ENCODE results near the gene AOPEP.

Gene AOPEP, protein sequence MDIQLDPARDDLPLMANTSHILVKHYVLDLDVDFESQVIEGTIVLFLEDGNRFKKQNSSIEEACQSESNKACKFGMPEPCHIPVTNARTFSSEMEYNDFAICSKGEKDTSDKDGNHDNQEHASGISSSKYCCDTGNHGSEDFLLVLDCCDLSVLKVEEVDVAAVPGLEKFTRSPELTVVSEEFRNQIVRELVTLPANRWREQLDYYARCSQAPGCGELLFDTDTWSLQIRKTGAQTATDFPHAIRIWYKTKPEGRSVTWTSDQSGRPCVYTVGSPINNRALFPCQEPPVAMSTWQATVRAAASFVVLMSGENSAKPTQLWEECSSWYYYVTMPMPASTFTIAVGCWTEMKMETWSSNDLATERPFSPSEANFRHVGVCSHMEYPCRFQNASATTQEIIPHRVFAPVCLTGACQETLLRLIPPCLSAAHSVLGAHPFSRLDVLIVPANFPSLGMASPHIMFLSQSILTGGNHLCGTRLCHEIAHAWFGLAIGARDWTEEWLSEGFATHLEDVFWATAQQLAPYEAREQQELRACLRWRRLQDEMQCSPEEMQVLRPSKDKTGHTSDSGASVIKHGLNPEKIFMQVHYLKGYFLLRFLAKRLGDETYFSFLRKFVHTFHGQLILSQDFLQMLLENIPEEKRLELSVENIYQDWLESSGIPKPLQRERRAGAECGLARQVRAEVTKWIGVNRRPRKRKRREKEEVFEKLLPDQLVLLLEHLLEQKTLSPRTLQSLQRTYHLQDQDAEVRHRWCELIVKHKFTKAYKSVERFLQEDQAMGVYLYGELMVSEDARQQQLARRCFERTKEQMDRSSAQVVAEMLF

DNA sequence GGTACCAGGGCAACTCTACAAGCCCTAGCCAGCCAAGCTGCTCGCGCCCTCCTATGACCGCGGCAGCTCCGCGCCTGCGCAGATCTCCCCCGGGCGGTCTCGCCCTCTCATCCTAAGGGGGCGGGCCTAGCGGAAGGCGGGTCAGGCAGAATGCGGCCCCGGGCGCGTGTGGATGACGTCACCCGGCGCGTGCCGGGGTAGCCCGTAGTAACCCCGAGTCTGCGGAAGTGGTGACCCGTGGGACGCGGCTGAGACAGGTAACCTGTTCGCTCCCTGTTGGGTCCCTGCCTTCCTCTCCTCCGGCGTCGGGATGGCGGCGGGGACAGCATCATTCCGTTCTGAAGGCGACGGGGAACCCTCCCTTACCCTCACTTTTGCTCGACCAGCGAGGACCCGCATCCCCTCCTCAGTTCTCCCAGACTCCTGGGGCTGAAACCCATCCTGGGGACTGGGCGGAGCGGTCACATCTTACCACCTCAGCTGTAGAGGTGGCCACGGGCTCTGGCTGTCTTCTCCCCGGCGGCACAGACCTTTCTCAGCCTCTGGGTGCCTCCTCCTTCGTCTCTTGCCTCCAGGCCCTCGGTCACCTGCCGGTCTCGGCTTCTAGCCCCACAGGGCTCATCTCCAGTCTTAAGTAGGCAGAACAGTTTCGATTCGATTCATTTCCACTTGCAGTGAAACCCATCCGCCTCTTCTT, at the start of gene AOPEP:
Gene AOPEP, plus strand, starts transcription at position 205 of the 697 bp plus-strand sequence. CDS start 33,085 bp downstream, outside the sequence.
- FAIRE-seq, result peak; percentile 94
- DNase-seq (ENCODE audit: insufficient read length, low spot score), result peak; percentile 98

DNA sequence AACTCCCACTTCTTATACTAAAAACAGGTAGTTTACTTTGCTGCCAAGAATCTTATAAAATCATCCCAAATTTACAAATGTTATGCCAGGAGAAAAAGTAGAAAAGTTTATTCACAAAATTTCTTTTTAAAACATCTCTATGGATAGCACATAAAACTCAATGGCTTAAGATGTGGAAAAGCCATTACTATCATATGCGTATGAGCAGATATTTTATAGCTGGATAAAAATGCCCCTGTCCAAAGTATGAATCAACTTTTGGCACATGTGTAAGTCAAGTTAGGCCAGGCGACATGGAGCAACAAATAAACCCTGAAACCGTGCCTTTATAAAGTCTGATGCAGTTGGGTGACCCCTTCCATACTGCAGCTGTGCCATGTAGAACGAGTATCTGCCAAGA, 48.6 kb upstream of the AOPEP start:
- FAIRE-seq, result no peak
- DNase-seq (ENCODE audit: insufficient read length, low spot score), result no peak

DNA sequence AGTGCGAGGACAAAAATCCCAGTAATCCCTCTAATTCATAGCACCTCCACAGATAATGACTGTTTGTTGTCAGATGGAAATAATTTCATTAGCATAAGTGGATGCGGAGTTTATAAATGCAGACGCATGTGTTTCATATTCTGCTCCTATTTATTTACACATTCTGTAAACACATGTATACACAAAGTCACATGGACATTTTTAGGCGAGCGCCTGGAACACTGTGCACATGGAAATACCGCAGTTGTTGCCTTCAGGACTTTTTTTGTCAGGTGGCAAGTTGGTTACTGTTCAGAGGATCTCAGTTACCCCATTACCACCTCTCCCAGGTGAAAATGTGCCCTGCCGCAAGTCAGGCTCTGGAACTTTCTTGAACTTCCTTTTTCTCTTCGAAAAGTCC, 46.9 kb upstream of the AOPEP start:
- no peak for FAIRE-seq

DNA sequence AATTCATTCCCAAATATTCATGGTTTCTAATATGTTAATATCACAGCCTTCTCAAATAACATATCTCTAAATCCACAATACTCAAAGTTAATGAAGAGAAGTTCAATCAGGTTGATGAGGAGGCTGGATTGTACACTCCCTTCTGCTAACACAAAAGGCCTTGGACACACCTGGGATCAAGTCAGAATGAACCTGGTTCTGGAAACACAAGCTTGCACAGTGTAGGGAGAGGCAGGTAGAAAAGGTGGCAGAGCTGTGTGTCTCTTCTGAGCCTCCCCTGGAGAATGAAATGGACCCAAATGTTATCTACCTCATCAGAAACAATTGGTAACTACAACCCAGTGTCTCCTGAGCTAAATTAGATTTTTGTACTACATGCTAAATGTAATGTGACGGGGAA, 46.5 kb upstream of the AOPEP start:
- FAIRE-seq (no peak), DNase-seq (ENCODE audit: insufficient read length, low spot score) (no peak)

More for the DNA sequence above, 46.9 kb upstream of the AOPEP start:
- no peak for DNase-seq (ENCODE audit: insufficient read length, low spot score)

DNA sequence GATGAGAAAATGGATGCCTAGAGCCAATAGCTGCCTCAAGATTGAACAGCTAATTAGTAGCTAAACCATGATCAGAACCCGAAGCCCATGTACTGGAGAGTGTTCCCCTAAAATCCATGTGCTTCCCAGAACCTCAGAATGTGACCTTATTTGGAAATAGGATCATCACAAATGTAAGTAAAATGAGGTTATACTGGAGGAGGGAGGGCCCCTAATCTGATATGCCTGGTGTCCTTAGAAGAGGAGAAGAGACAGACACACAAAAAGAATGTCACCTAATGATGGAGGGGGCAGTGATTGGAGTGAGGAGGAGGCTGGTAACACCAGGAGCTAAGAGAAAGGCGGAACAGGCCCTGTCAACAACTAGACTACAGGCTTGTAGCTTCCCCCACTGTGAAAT, 45.9 kb upstream of the AOPEP start:
- DNase-seq (ENCODE audit: insufficient read length, low spot score) (no peak), FAIRE-seq (no peak)

DNA sequence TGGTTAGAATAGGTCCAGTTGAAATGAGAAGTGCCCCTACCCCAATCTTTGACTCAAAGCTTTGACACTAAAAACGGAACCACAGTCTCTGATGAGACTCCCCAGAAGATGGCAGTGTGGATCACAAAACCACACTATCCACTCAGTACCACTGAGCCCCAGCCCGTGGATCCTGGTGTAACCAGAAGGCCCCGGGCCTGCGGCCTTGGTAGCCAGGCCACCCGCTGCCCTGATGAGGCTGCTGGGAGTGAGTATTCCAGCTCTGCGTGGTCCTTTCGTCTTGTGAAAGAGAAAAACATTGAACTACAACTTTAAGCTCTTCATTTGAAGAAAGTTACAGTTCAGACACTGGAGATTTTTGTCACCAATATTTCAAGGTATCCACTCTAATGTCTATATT, 45.0 kb upstream of the AOPEP start:
- FAIRE-seq (peak; percentile 56), DNase-seq (ENCODE audit: insufficient read length, low spot score) (peak; percentile 48)

DNA sequence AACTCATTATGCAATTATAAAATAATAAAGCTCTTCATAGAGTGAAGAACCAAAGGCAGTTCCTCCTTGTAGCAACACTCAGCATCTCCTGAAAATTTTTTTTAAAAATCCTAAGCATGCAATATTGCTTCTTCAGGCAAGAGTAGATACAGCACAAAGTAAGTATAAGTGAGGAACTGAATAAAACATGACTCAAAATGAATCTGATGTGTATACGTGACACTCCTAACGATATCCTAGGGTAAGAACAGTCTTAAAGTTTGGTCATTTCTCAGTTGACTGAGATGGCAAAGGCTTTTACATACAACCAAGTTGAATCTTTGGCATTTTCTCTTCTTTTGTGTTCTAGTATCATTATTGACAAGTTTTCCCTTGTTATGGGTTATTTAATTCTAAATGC, 41.1 kb upstream of the AOPEP start:
- FAIRE-seq, result no peak
- no peak for DNase-seq (ENCODE audit: insufficient read length, low spot score)

DNA sequence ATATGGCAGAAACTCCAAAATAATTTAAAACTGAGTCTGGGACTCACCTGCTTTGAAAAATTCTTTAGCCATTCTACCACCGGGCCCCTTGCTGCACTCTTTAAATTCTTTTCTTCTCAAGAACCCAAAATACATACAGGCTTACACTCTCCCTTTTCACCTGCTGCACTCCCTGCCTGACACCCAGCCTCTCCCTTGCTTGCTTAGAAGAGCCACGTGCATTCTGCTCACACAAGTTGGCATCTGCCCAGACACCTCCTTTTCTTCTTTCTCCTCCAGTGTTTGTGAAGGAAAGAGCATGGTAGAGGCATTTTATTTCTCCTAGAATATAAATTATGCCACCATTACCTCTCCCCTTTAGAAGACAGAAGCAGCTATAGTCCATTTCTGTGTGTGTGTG, 39.0 kb upstream of the AOPEP start:
- no peak for FAIRE-seq
- no peak for DNase-seq (ENCODE audit: insufficient read length, low spot score)

DNA sequence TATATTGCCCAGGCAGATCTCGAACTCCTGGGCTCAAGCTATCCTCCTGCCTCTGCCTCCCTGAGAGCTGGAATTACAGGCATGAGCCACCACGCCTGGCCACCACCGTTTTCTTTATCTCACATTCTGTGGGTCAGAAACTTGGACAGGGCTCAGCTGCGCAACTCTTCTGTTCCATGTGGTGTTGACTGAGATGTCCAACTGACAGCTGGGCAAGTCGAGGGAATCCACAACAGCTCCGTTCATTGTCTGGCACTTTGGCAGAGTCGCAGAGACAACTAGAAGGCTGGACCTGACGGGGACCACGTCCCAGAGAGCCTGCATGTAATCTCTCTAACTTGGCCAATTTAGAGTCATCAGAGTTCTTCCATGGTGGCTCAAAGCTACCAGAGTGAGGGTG, 36.2 kb upstream of the AOPEP start:
- no peak for FAIRE-seq
- no peak for DNase-seq (ENCODE audit: insufficient read length, low spot score)

DNA sequence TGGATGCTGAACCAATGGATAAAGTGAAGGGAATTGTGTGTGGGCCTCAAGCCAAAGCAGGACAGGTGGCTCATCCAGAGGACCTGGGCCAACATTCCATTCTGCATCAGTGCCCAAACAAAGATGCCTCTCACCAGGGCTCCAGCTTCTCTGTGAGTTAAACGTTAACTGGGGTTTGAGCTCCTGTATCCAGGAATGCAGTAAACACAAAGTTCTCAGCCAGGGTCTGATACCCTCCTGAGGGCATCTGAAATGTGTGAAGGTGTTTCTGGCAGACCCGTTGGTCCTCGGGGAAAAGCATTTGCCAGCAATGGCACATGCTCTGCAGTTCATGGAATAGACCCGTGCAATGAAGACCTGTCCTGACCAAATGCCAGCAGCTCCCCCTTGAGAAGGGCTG, 33.9 kb upstream of the AOPEP start:
- DNase-seq (ENCODE audit: insufficient read length, low spot score), result no peak
- no peak for FAIRE-seq

DNA sequence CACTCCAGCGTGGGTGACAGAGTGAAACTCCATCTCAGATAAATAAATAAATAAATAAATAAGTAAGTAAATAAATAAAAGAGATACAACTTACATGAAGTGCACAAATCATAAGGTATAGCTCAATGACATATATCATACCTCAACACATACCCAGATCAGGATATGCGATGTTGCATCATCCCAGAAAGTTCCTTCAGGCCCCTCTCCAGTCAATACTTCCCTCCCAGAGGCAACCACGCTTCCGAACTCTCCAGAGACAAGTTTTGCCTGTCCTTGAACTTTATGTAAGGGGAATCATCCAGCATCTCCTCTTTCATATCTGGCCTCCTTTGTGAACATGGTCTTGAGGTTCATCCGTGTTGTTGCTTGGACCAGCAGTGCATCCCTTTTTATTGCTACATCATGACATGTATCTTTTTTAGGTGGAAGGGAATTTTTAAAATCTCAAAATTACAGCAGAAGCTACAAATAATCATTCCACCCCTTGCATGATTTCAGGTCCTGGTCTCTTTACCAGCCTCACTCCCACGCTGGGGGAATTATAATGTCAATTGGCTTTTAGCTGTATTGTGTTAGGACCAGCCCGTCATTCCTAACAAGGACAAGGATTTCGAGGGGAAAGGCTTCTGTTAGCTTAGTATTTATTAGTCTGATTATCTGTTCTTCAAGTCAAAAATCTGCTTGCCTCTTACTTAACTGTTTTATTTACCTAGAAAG, 32.9 kb upstream of the AOPEP start:
- FAIRE-seq (no peak), DNase-seq (ENCODE audit: insufficient read length, low spot score) (no peak)

DNA sequence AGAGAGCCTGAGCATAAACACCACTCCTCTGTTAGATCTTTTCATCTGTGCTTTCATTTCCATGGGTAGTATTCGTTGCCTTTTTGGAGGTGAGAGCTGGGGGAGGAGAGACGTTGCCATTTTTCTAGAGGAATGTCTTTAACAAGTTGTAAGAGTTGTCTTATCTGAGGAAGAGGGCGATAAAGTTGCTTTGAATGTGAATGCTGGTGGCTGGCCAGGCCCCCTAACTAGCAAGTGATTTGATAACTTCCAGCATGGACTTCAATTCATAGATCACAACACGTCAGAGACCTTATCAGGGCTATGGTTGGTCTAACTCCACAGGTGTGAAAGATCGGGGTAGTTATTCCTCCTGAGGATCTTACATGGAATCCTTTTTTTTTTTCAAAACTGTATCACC, 30.0 kb upstream of the AOPEP start:
- FAIRE-seq (no peak), DNase-seq (ENCODE audit: insufficient read length, low spot score) (no peak)

DNA sequence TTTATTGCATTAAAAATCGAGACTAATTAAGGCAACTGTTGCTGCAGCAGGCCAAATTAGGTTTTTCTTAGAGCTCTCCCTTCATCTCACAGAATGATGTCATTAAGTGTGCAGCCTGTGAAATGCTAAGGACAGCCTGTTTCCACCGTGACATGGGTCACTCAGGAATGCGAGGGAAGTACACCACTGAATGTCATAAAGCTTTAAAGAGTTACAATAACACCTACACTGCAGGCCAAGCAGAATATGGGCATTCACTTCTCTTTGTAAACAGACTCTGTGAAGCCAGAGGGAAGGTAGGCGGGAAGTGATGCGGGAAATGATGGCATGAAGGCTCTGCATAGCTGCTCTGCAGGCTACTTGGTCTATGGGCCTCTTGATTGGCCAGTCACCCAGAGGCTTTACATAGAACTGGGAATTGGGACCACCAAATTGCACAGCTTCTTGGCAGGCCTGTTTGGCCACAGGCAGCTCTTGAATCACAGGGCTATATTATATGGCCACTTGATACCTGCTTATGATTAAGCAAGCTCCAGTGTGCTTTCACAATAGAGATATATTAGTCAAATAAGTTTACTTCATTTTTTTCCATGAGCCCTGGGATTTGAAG, 28.4 kb upstream of the AOPEP start:
- DNase-seq (ENCODE audit: insufficient read length, low spot score) (no peak), FAIRE-seq (no peak)

DNA sequence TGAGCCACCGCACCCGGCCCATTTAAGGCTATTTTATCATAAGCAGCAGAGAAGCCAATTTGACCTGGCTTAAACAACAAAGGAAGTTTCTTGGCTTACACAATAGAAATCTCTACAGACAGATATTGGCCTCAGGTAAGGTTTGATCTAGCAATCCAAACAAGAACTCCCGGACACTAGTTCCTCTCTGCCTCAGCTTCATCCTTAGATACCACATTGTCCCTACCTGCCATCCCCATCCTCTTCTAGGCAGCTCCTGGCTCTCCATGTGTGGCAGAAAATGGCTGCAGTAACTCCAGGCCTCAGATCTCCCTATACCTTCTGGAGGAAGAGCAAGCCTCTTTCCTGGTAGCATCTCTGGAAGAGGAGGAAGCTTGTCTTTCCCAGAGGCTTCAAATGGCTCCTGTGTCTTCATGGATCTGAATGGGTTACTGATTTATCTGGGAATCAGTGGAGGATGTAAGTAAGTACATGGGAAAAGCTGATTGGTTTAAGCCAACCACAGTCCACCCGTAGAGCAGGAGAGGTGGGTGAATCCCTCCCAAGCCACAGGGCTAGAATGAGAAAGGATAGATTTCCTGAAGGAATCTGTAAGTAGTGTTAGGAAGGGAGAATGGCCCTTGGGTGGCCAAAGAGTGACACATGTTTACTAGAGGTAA, 26.7 kb upstream of the AOPEP start:
- FAIRE-seq, result no peak
- no peak for DNase-seq (ENCODE audit: insufficient read length, low spot score)

DNA sequence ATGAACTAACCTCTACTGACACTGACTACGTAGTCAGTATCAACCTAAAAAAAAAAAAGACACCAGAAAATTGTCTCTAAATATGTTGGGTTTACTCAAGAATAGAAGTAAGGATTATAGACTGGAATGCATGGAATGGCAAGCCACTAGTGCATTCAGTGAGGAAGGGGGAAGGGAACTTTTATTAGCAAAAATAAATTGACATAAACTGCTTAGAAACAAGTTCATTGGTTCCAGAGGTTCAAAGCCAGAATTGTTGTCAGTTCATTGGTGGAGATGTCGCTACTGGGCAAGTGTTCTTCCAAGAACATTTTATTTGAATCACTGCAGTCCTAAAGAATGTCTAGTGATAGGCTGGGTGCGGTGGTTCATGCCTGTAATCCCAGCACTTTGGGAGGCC, 26.1 kb upstream of the AOPEP start:
- DNase-seq (ENCODE audit: insufficient read length, low spot score), result no peak
- no peak for FAIRE-seq

DNA sequence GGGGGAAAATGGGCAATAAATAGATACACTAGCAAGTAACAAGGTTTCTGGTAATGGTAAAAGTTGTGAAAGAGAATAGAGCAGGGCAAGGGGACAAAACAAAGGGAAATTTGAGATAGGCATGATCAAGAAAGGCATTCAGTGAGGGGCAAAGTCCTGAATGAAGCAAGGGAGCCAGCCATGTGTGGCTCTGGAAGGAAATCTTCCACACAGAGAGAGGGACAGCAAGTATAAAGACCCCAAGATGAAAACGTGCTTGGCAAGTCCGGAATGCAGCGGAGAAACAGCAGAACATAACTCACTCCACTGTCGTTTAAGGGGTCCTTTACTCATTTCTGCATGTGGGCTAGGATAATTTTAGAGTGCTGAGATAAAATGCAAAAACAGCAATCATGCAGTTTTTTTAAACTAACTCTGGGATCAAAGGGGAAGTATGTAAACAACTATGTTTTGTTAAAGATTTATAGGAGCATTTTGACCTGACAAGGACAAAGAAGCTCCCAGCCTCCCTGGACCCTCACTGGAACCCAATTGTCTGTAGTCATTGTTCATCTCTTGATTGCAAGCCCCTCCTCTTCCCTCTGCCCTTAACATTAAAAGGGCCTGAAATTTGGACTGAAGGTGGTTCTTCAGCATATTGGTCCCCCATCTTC, 22.9 kb upstream of the AOPEP start:
- FAIRE-seq (no peak), DNase-seq (ENCODE audit: insufficient read length, low spot score) (no peak)

DNA sequence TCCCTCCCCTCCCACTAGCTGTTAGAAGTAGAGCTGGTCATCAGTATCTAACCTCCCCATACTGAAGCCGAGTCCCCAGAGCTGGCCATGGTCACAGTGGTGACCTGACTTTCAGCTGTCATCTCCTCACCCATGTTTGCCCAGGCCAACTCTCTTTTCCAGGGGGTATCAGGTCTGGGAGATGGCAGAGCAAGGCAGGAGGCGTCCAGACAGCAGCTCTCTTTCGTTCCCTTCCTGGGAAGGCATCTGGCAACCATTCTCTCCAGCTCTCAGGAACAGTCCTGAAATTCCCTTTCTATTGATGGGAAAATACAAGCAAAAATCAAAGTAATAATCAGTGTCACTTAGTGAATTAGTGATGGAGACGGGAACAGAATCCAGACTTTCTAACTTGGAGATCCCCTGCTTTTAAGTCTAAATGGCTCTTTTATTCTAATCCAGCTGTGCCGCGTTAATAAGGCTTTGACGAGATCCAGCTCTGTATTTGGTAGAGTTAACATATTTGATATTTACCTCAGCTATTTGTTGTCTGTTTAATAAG, 21.3 kb upstream of the AOPEP start:
- FAIRE-seq, result no peak
- no peak for DNase-seq (ENCODE audit: insufficient read length, low spot score)

DNA sequence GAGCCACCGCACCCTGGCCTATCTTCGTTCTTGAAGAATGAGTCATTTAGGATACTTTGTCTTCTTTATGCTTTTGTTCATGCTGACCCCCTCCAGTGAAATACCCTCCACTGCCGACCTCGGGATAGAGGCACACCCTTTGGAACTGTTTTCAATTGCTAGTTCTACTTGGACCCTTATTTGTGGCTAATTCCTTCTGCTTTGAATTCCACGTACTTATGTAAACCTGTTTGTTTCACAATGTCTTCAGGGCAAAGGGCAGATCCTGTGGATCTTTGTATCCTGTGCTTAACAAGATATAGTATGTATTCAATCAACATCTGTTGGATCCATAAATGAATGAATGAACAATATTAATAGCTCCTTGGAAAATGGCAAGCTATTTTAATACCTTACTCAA, 19.6 kb upstream of the AOPEP start:
- DNase-seq (ENCODE audit: insufficient read length, low spot score) (no peak), FAIRE-seq (no peak)
